DOHH2 (cell line): Measurements from ENCODE around the gene CIDEB.

Source experiments
- H3F3A ChIP-seq: fragments of 200-600 bp; sonication (generic), shearing (Covaris generic); 2 replicates; pipeline ENCODE4 v1.6.0; 2016; ENCODE audit warnings: antibody characterized with exemption, mild to moderate bottlenecking; ENCODE audit not compliant: control insufficient read depth, insufficient read depth
- H3K27ac ChIP-seq: fragments of 200-600 bp; sonication (generic); 2 replicates; pipeline ENCODE4 v1.5.1; 2014; ENCODE audit warnings: low read depth, mild to moderate bottlenecking, low read length, moderate library complexity
- H3K27me3 ChIP-seq: fragments of 200-600 bp; sonication (generic); 2 replicates; pipeline ENCODE4 v1.6.1; 2014; ENCODE audit warnings: mild to moderate bottlenecking, low read length, mixed read lengths; ENCODE audit not compliant: control insufficient read depth
- H3K36me3 ChIP-seq: fragments of 200-600 bp; sonication (generic); 2 replicates; pipeline ENCODE4 v1.6.1; 2014; ENCODE audit warnings: mild to moderate bottlenecking, low read length, moderate library complexity, mixed read lengths; ENCODE audit not compliant: control insufficient read depth
- H3K4me1 ChIP-seq: fragments of 200-600 bp; sonication (generic); 2 replicates; pipeline ENCODE4 v1.6.1; 2014; ENCODE audit warnings: mild to moderate bottlenecking, low read length, mixed read lengths; ENCODE audit not compliant: control insufficient read depth
- H3K4me2 ChIP-seq: fragments of 200-600 bp; sonication (generic); 2 replicates; pipeline ENCODE4 v1.6.0; 2014; ENCODE audit warnings: mild to moderate bottlenecking, low read length, moderate library complexity
- H3K4me3 ChIP-seq: fragments of 200-600 bp; sonication (generic); 2 replicates; pipeline ENCODE4 v1.5.1; 2014; ENCODE audit warnings: mild to moderate bottlenecking, low read length, mixed read lengths
- H3K79me2 ChIP-seq: fragments of 200-600 bp; sonication (generic); 2 replicates; pipeline ENCODE4 v1.6.1; 2014; ENCODE audit warnings: mild to moderate bottlenecking, low read length, mixed read lengths; ENCODE audit not compliant: control insufficient read depth
- H3K9me2 ChIP-seq: fragments of 200-600 bp; sonication (generic); replicated peaks from 2 replicates; pipeline ENCODE4 v1.6.1; 2014; ENCODE audit warnings: mild to moderate bottlenecking, low read length, mixed read lengths; ENCODE audit not compliant: control insufficient read depth
- H3K9me3 ChIP-seq: fragments of 200-600 bp; sonication (generic); 2 replicates; pipeline ENCODE4 v1.6.1; 2014; ENCODE audit warnings: antibody characterized with exemption, low read length, mixed read lengths; ENCODE audit not compliant: control insufficient read depth, insufficient read depth
- H4K20me1 ChIP-seq: fragments of 200-600 bp; sonication (generic); 2 replicates; pipeline ENCODE4 v1.6.0; 2014; ENCODE audit warnings: low read depth, mild to moderate bottlenecking, antibody characterized with exemption, low read length, moderate library complexity; ENCODE audit not compliant: control insufficient read depth, insufficient read depth
- CTCF ChIP-seq: fragments of 200-600 bp; sonication (generic); IDR thresholded peaks from one replicate; pipeline ENCODE4 v1.5.1; 2014; ENCODE audit warnings: antibody characterized with exemption, mild to moderate bottlenecking, low read depth, low read length; ENCODE audit not compliant: poor library complexity, severe bottlenecking
- EZH2phosphoT487 ChIP-seq: fragments of 200-600 bp; sonication (generic); IDR thresholded peaks from 2 replicates; pipeline ENCODE4 v1.6.1; 2017; ENCODE audit warnings: borderline replicate concordance, mild to moderate bottlenecking, antibody characterized with exemption, low read length, moderate library complexity, mixed read lengths

Gene CIDEB

GRCh38 chr14:24278424-24278823, 29.4 kb downstream of the CIDEB start:
- H3K9me3 ChIP-seq, result no peaks in the 10 kb centered on the region
- H3K9me2 ChIP-seq, result no peaks in the 10 kb centered on the region
- H4K20me1 ChIP-seq, result no peaks in the 10 kb centered on the region
- peaks cover 30% of the 10 kb centered on the region for H3K4me1 ChIP-seq
- H3K36me3 ChIP-seq, result no peaks in the 10 kb centered on the region
- no peaks in the 10 kb centered on the region for H3F3A ChIP-seq
- H3K79me2 ChIP-seq, result no peaks in the 10 kb centered on the region
- H3K4me2 ChIP-seq, result no peak overlapping the region
- no peak overlapping the region for H3K27ac ChIP-seq
- TF ChIP-seq EZH2phosphoT487 (no peak), CTCF (no peak)
- H3K4me3 ChIP-seq, result no peak overlapping the region
- no peaks in the 10 kb centered on the region for H3K27me3 ChIP-seq

DNA sequence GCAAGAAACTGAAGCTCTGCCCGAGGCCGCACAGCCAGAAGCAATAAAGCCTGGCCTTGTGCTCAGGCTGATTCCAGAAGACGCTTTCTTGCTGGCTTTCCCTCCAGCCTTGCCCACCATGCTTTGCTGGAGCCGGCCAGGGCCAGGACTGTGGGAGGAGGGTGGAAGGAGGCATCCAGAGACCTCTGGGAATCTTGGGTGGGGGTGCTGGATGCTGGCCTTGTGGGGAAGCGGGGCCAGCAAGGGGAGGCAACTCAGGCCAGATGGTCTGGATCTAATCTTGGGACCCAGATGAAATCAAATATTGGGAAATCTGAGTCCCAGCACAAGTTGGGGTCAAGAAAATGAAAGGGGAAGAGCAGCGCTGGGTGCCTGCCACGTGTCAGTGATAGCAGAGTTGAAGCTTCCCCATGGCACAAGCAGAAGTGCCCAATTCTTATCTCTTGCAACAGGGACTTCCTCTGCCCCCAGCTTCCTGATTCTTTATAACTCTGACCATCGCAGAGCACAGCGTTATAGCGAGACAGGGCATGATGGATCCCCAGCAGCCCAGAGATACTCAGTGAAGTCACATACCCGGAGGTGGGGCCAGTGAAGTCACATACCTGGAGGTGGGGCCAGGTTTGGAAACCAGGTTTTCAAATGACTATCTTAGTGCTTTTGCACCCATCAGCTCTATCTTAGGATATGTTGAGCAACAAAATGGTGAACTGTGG, 30.0 kb downstream of the CIDEB start:
- no peak overlapping the region for H3K4me2 ChIP-seq
- no peaks in the 10 kb centered on the region for H3K36me3 ChIP-seq
- no peak overlapping the region for H3K27ac ChIP-seq

GRCh38 chr14:24277071-24277470, 30.7 kb downstream of the CIDEB start:
- H3K4me1 ChIP-seq, result peaks cover 42% of the 10 kb centered on the region

More for the DNA sequence above, 30.0 kb downstream of the CIDEB start:
- no peak overlapping the region for H3K4me3 ChIP-seq
- H3K79me2 ChIP-seq, result no peaks in the 10 kb centered on the region
- H3K9me3 ChIP-seq, result no peaks in the 10 kb centered on the region
- H3K9me2 ChIP-seq, result no peaks in the 10 kb centered on the region
- no peaks in the 10 kb centered on the region for H3F3A ChIP-seq
- no peak for TF ChIP-seq EZH2phosphoT487
- no peak for TF ChIP-seq CTCF
- peaks cover 36% of the 10 kb centered on the region for H3K4me1 ChIP-seq
- no peaks in the 10 kb centered on the region for H4K20me1 ChIP-seq
- no peaks in the 10 kb centered on the region for H3K27me3 ChIP-seq

More at GRCh38 chr14:24277071-24277470, 30.7 kb downstream of the CIDEB start:
- Histone ChIP-seq H3K9me2 (no peaks in the 10 kb centered on the region), H3K4me3 (no peak overlapping the region), H3F3A (no peaks in the 10 kb centered on the region), H3K9me3 (no peaks in the 10 kb centered on the region), H3K79me2 (no peaks in the 10 kb centered on the region), H3K27ac (no peak overlapping the region), H3K36me3 (no peaks in the 10 kb centered on the region), H3K27me3 (no peaks in the 10 kb centered on the region), H3K4me2 (no peak overlapping the region), H4K20me1 (no peaks in the 10 kb centered on the region)
- no peak for TF ChIP-seq EZH2phosphoT487
- no peak for TF ChIP-seq CTCF
